SH-SY5Y (cell line): ENCODE data around the gene MAGEC1.

Experiments
- GATA2 ChIP-seq: IDR thresholded peaks from 2 replicates; pipeline ENCODE4 v1.6.1; 2011; ENCODE audit warnings: mild to moderate bottlenecking, low read depth, low read length
- GATA3 ChIP-seq: IDR thresholded peaks from 2 replicates; pipeline ENCODE4 v1.6.1; 2011; ENCODE audit warnings: low read depth, mild to moderate bottlenecking, low read length, moderate library complexity

DNA sequence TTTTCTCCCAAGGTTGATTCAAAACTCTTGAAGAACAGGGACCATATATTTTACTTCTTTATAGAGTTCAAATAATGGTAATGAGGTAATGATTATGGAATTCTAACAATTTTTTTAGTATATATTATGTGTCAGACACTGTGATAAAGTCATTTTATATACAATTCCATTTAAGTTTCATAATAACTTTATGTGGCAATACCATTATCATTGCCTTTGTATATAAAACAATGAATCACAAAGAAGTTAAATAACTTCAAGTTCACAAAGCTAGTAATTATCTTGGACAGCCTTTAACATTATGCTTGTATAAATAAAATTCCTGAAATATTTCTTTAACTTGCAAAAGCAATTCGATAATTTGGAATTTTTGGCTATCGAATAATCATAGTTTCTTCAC, 20.6 kb downstream of the MAGEC1 start:
- TF ChIP-seq GATA3 (no peak), GATA2 (no peak)
